ENCODE results near the gene KIF4A.

DNA sequence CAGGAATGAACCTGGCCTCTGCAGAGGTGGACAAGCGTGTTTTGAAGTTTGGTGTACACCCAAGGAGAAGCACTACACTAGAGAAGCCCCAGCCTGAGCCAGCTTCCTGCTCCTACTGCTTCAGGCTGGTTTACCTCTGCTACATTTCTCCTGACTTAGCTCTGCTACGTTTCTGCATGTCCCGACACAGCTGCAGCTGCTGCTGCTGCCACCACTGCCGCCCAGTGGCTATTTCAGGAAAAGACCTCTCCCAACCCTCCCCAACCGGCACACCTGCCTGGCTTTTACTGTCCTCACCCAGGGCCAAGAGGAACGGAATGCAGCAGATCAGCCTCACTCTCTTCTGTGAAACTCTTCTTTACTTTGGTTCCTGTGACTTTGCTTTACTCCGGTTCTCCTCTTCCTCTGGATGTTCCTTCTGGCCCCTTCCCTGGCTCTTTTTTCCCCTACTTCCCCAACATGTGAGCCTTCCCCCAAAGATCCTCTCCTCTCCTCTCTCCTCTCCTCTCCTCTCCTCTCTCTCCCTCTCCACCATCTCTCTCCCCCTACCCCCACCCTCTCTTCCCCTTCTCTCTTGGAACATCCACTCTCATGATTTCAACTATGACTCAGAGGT lies 26.8 kb upstream of the KIF4A start:
- no peak for TF ChIP-seq DNMT1 (IDR thresholded peaks at IDR 0.05)
- no peak for TF ChIP-seq ZNF551 (CRISPR knock-in tag; IDR thresholded peaks at IDR 0.05)
- TF ChIP-seq ZNF644 (tag; IDR thresholded peaks at IDR 0.05; ENCODE audit: low read depth): no peak
- TF ChIP-seq SNRNP70 (optimal IDR thresholded peaks at IDR 0.05; ENCODE audit: low read depth, low read length): no peak
- no peak for TF ChIP-seq EP300 (IDR thresholded peaks at IDR 0.05; ENCODE audit: low read length)
- no peak for TF ChIP-seq HDAC2 (IDR thresholded peaks at IDR 0.05)
- no peak for TF ChIP-seq NR1H2 (CRISPR knock-in tag; IDR thresholded peaks at IDR 0.05)
- TF ChIP-seq POLR2A (conservative IDR thresholded peaks at IDR 0.05): no peak
- TF ChIP-seq, protein P1, sequence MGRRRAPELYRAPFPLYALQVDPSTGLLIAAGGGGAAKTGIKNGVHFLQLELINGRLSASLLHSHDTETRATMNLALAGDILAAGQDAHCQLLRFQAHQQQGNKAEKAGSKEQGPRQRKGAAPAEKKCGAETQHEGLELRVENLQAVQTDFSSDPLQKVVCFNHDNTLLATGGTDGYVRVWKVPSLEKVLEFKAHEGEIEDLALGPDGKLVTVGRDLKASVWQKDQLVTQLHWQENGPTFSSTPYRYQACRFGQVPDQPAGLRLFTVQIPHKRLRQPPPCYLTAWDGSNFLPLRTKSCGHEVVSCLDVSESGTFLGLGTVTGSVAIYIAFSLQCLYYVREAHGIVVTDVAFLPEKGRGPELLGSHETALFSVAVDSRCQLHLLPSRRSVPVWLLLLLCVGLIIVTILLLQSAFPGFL (CRISPR knock-in tag; IDR thresholded peaks at IDR 0.05): no peak

Measured in K562 (cell line).